NCI-H2196 (cell line): ENCODE results near the gene ZFAND2B.
A peak's percentile ranks its signal among the peaks of the same experiment; 100 is the strongest.

ENCODE experiments used
- DNase-seq: peaks from one replicate; lab custom pipeline; 2025; ENCODE audit not compliant: unreplicated experiment; lab: John Stamatoyannopoulos, UW

The ZFAND2B gene

DNA sequence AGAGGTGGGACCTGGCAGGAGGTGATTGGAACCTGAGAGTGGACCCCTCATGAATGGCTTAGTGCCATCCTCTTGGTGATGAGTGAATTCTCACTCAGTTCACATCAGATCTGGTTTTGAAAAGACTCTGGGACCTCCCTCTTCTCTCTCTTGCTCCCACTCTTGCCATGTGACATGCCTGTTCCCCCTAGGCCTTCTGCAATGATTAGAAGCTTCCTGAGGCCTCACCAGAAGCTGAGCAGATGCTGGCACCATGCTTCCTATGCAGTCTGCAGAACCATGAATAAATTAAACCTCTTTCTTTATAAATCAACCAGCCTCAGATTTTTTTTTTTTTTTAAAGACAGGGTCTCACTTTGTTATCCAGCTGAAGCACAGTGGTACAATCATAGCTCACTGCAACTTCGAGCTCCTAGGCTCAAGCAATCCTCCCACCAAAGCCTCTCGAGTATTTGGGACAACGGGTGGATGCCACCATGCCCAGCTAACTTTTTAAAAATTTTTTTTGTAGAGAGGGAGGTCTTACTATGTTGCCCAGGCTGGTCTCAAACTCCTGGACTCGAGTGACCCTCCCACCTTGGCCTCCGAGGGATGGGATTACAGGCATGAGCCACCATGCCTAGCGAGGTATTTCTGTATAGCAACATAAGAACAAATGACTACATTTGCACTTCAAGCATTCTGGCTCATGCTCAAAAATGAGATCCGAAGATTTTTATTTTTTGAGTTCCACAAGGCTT, 2.0 kb upstream of the ZFAND2B start:
- DNase-seq: no peak

- no peak for DNase-seq
These were observed 1.4 kb upstream of the ZFAND2B start for GRCh38 chr2:219205165-219205538.

DNA sequence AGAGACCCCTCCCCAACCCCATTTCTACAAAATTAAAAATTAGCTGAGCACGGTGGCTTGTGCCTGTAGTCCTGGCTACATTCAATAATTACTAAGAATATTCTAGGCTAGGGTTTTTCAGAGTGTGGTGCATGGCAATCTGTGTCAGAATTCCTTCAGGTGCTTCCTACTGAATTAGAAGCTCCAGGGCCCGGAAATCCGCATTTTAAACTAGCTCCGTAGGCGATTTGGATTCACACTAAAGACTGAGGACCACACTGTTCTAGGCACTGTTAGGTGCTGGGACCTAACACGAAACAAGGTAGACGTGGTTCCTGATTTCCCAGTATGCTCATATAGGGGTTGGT, 628 bp upstream of the ZFAND2B start:
- no peak for DNase-seq

- DNase-seq: no peak
These were observed 727 bp downstream of the ZFAND2B start for GRCh38 chr2:219207134-219207883.

- DNase-seq: no peak
These were observed 1.5 kb downstream of the ZFAND2B start for GRCh38 chr2:219207884-219208740.

DNA sequence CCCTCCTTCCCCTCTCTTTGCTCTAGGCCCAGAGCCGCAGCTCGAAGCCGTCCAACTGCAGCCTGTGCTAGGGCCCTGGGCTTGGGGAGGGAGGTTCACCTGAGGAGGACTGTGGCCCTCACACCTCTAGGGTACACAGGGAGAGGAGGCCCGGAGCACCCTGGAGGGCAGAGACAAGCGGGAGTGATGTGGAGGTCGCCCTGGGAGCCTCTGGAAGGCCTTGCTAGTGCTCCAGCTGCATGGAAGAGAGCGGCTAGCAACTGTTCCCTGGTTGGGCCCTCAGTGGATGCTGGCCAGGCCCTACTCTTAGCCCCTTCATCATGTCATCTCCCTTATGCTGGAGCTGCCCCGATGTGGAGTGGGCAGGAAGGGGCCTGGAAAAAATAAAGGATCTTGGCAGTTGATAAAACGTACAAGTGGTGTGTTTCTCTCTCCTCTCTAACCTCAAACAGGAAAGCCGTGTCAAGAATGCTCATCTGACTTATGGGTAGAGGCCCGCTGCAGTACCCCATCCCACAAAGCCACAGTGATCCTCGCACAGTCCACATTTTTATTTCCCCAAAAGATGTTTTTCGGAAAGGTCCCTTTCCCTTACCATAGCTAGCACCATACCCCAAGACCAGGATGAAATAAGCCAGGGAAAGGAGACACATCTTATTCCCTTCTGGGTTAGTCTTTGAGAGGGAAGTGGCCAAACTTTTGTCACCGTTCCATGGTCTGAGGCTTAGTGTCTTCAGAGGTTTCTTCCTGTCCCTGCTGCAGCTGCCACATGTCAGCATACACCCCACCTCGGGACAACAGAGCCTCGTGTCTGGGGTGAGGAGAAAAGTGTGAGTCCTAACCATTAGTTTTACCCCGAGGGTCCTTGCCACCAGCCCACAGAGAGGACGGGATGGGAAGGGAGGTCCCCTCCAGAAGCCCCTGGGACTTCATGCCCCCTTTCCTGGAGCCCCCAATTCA, 2.9 kb downstream of the ZFAND2B start:
- no peak for DNase-seq

DNA sequence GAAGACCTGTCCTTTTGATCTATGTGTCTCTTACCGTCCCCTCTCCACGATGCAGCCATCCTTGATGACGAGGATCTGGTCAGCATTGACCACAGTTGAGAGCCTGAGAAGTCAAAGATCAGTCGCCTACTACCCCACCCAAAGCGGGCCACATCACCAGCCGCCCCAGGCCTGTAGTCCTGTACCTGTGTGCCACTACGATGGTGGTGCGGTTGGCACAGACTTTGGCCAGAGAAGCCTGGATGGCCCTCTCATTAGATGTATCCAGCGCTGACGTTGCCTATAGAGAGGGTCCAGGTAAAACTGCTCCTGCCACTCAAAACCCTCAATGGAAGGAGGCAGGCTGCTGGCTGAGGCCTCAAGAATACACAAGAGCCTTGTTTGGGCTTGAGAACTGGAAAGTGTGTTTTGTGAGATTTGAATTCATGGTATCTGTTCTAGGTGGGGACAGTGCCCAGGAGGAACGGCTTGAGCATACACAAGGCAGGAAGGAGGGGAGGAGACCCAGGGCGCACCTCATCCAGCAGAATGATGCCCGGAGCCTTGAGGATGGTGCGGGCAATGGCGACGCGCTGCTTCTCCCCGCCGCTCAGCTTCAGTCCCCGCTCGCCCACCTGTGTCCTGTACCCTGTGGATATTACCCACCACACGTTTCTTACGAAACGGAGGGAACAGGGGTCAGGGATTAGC, 3.8 kb downstream of the ZFAND2B start:
- no peak for DNase-seq

DNA sequence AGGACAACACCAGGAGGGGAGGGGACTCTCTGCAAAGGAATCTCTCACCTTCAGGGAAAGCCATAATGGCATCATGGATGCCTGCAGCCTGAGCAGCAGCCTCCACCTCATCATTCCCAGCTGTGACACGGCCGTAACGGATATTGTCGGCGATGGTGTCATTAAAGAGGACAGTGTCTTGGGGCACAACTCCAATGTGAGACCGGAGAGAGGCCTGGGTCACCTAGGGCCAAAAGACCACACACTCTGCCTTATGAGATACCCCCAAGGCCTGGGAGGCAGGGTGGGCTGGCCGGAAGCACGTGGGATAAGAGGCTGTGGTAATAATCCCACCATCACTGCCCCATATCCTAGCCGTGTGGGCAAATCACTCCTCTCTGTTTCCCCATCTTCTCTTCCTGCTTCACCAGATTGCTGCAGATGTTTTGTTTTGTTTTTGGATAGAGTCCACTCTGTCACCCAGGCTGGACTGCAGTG, 4.3 kb downstream of the ZFAND2B start:
- no peak for DNase-seq

GRCh38 chr2:219213026-219213415, 6.4 kb downstream of the ZFAND2B start:
- DNase-seq: no peak

DNA sequence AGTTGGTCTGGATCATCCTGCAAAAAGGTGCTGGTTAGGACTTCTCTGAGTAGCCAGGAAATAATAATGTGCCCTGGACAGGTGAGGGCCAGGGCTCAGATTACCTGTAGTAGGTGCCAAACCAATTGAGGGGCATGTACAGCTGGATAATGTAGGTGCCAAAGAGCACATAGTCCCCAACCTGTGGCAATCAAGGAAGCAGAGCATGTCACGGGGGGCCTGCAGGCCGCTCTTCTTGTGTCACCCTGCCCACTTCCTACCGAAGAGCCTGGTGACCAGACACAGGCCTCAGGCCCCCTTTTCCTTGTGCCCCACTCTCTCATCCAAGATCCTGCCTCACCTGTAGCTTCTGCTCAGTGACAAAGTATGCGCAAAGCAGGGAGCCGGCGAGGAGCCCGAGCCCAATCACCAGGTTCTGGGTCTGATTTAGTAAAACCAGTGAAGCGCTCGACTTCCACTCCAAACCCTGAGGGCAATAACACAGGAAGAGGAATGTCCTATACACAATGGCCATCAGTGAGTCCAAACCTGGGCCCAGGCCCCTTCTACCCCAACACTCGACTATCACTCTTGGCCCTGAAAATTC, 7.0 kb downstream of the ZFAND2B start:
- DNase-seq: no peak

DNA sequence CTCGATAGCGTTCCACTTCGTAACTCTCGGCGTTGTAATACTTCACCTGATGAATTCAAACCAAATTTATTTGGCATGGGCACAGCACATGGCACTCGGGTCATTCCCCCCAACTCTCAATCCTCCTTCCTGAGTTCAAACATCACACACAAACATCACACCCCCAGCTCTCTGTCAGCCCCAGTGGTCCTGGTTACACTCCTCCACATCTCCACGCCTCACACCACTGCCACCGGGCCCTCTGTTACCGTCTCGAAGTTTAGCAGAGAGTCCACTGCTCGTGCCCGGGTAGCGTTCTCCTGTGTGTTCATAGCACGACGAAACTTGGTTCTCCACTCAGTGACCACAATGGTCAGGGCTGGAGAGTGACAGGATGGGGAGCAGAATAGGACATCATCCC, 7.6 kb downstream of the ZFAND2B start:
- DNase-seq: no peak

DNA sequence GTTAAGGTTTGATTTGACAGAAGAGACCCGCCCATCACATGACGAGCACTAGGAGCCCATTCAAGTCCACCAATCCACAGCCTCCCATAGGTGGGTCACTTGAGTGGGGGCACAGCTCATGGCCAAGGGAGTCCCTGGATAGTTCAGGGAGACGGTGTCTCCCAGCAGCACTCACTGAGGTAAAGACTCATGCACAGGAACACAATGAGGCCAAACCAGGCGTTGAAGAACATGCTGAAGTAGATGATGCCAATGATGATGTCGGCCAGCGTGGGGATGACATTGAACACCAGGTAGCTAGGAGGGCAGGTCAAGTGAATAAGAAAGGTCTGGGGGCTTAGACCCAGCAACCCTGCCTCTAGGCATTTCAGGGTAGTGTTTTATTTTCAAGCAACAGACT, 8.2 kb downstream of the ZFAND2B start:
- DNase-seq: no peak

- no peak for DNase-seq
These were observed 9.4 kb downstream of the ZFAND2B start for GRCh38 chr2:219215871-219216534.

DNA sequence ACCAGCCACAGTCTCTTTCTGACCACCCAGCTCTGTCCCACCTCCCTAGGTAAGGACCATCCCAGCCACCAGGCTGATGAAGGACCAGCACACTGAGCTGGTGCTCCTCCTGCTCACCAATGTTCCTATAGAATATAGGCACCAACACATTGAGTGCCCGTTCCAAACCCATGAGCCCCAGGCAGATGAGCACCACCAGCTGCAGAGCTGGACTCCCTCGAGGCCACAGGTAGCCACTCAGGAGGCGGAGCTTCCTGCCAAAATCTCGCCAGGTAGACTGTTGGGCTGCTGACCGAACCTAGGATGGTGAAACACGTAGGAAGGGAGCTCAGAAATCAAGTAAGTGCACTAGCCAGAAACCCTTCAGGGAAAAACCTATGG, 9.9 kb downstream of the ZFAND2B start:
- DNase-seq: no peak

DNA sequence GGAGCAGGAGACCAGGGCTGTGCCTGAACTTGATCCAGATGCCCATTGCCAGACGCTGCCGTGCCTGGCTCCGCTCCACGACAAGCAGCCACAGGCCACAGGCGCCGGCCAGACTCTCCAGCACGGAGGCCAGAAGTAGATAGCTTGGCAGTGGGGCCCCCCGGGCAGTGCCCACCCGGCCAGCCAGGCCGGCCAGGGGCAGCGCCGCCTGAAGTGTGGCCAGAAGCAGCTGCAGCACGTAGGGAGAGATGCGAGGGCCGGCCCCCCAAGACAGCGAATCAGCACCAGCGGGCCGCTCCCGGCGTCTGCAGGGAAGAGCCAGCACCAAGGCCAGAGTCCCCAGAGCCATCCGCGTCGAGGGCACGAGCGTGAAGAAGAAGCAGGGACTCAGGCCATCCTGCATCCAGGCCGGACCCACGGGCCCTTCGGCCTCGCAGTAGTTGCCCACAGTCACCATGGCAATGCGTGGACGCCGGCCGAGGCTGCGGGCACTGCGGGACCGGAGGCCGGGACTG, 11.7 kb downstream of the ZFAND2B start:
- peak; percentile 67 for DNase-seq

- DNase-seq: peak; percentile 95
These were observed 12.4 kb downstream of the ZFAND2B start, which contains the start of gene ABCB6 for GRCh38 chr2:219218732-219219701. Gene ABCB6, minus strand, starts transcription at chr2:219218958. Its CDS starts 285 bp downstream, at chr2:219218673.

DNA sequence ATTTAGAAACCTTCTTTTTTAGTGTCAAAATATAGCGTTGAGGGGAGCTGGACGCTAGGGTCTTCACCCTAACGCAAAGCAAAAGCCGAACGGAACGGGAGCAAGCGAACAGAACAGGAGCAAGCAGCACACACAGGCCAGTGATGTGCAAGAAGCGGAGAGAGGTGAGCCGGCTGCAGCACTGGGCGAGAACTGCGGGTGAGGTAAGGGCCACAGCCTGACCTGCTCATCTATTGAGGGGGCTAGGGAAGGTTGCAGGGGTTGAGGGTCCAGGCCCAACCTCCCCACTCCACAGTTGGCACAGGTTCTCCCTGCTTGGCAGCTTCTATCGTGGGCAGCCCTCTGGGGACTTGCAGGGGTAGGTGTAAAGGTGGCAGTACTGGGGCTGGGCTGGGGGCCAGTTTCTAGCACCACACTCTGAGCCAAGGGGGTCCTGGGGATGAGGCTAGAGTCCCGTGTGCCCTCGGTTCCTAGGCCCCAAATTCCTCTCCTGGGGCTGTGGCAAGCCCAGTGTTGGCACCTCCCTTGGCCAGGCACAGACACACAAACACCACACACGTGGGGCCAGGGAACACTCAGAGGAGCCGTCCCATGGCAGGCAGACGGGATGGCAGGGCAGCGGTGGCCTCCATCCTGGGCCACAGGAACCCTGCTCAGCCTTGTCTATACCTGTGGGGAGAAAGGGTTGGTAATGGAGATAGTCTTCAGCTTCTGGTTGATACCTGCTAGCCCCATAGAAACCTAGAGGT, 13.4 kb downstream of the ZFAND2B start:
- DNase-seq: no peak
